Measurements from ENCODE around the gene GRID1. TPM values are rescaled to one million over a fixed set of nuclear protein-coding genes. Genes with fewer than 3 reads are reported as not detected.

Gene GRID1
- total RNA-seq, 1 experiment from 2014 or later, result 5.6 TPM

- H3K36me3 ChIP-seq (ENCODE audit: control insufficient read depth in 1 of 2, insufficient read depth in 2 of 2, low read length in 2 of 2), result no peaks in the 10 kb centered on the region
- no peak overlapping the region for H3K27ac ChIP-seq (ENCODE audit: low read depth, low read length)
- no peak for DNase-seq (ENCODE audit: low read depth, low spot score)
- no peaks in the 10 kb centered on the region for H3K79me2 ChIP-seq (ENCODE audit: insufficient read depth, low read length)
- no peaks in the 10 kb centered on the region for H3K9me2 ChIP-seq (ENCODE audit: insufficient read depth)
- BruUV-seq (replicated peaks), result no TSS peak
- no peak overlapping the region for H3K4me3 ChIP-seq (replicated peaks in 1 of 2; ENCODE audit: low read depth in 1 of 2, low read length in 2 of 2)
- peaks cover 10% of the 10 kb centered on the region for H3K27me3 ChIP-seq (ENCODE audit: insufficient read depth, low read length)
- H2AFZ ChIP-seq (ENCODE audit: low read depth, low read length, poor library complexity, severe bottlenecking), result no peak overlapping the region
- RAD21 ChIA-PET (ENCODE audit: low non-redundant PET in 1 of 2, low total read pairs in 2 of 2, uncharacterized antibody in 2 of 2, unreplicated experiment in 2 of 2), result no interaction called here
- H3K4me1 ChIP-seq (ENCODE audit: control insufficient read depth in 1 of 2, insufficient read depth in 2 of 2, low read length in 2 of 2), result no peaks in the 10 kb centered on the region
- intact Hi-C loops (cut with micrococcal nuclease), result no loop called here
- no peak for ATAC-seq
- H4K20me1 ChIP-seq (ENCODE audit: insufficient read depth), result no peaks in the 10 kb centered on the region
- CTCF ChIA-PET, result no interaction called here
- H3K4me2 ChIP-seq (ENCODE audit: low read length), result no peak overlapping the region
- no peak overlapping the region for H3K9ac ChIP-seq (ENCODE audit: low read length)
- TF ChIP-seq FOSL1 (IDR thresholded peaks at IDR 0.05; ENCODE audit: low read depth), result no peak
- no peak for TF ChIP-seq REST (IDR thresholded peaks at IDR 0.05; ENCODE audit: low read depth)
- no peak for TF ChIP-seq CBX3 (IDR thresholded peaks at IDR 0.05; ENCODE audit: low read depth)
- no peak for TF ChIP-seq SIN3A (IDR thresholded peaks at IDR 0.05; ENCODE audit: low read depth)
- TF ChIP-seq ZFX (IDR thresholded peaks at IDR 0.05), result no peak
- no peak for TF ChIP-seq JUND (IDR thresholded peaks at IDR 0.05)
- no peak for TF ChIP-seq ATF3 (IDR thresholded peaks at IDR 0.05)
- TF ChIP-seq ZBTB33 (IDR thresholded peaks at IDR 0.05; ENCODE audit: extremely low read depth, insufficient replicate concordance, low read length), result no peak
- TF ChIP-seq CTCF (IDR thresholded peaks at IDR 0.05 in 2 of 3, conservative IDR thresholded peaks at IDR 0.05 in 1 of 3; ENCODE audit: borderline replicate concordance in 1 of 3, insufficient read depth in 1 of 3, low read depth in 2 of 3, low read length in 2 of 3), result no peak
- no peak for TF ChIP-seq CEBPB (IDR thresholded peaks at IDR 0.05; ENCODE audit: low read depth)
- no peak for TF ChIP-seq EZH2 (IDR thresholded peaks at IDR 0.05)
- no peak for TF ChIP-seq MAX (IDR thresholded peaks at IDR 0.05)
- TF ChIP-seq POLR2AphosphoS5 (IDR thresholded peaks at IDR 0.05; ENCODE audit: low read depth, low read length), result no peak
- no peak for TF ChIP-seq EZH2phosphoT487 (IDR thresholded peaks at IDR 0.05; ENCODE audit: borderline replicate concordance)
- no peak for TF ChIP-seq SP1 (IDR thresholded peaks at IDR 0.05; ENCODE audit: low read depth)
- no peak for TF ChIP-seq POLR2A (IDR thresholded peaks at IDR 0.05; ENCODE audit: borderline replicate concordance, extremely low read depth, insufficient read depth, insufficient read length)
- no peak for TF ChIP-seq ELF1 (IDR thresholded peaks at IDR 0.05; ENCODE audit: borderline replicate concordance, low read depth)
- H3K9me3 ChIP-seq (ENCODE audit: control insufficient read depth in 1 of 2, insufficient read depth in 1 of 2, low read depth in 1 of 2, low read length in 2 of 2), result no peaks in the 10 kb centered on the region
- POLR2A ChIA-PET, result no interaction called here
Observed at GRCh38 chr10:85600026-85600743, 766.4 kb downstream of the GRID1 start.

Measured in HCT116 (cell line).